ENCODE results near the gene SPA17.

The SPA17 gene

GRCh38 chr11:124717786-124718651 lies 44.3 kb downstream of the SPA17 start:
- no peak for DNase-seq (ENCODE audit: low read depth)
- peak overlapping the region; percentile 47 for H3K4me3 ChIP-seq (ENCODE audit: low read length)
- TF ChIP-seq CTCF (conservative IDR thresholded peaks at IDR 0.05; ENCODE audit: low read length): no peak

- no peak for DNase-seq (ENCODE audit: low read depth)
- no peak overlapping the region for H3K4me3 ChIP-seq (ENCODE audit: low read length)
- no peak for TF ChIP-seq CTCF (conservative IDR thresholded peaks at IDR 0.05; ENCODE audit: low read length)
Measured at GRCh38 chr11:124718801-124719200, 45.1 kb downstream of the SPA17 start.

- no peak for DNase-seq (ENCODE audit: low read depth)
- no peak for TF ChIP-seq CTCF (conservative IDR thresholded peaks at IDR 0.05; ENCODE audit: low read length)
- no peak overlapping the region for H3K4me3 ChIP-seq (ENCODE audit: low read length)
Measured at GRCh38 chr11:124719534-124719933, 45.8 kb downstream of the SPA17 start.

GRCh38 chr11:124722176-124722575 lies 48.5 kb downstream of the SPA17 start:
- no peak for TF ChIP-seq CTCF (conservative IDR thresholded peaks at IDR 0.05; ENCODE audit: low read length)
- no peak for DNase-seq (ENCODE audit: low read depth)
- no peak overlapping the region for H3K4me3 ChIP-seq (ENCODE audit: low read length)

GRCh38 chr11:124724979-124725718 lies 51.4 kb downstream of the SPA17 start:
- no peak overlapping the region for H3K4me3 ChIP-seq (ENCODE audit: low read length)
- DNase-seq (ENCODE audit: low read depth): no peak
- no peak for TF ChIP-seq CTCF (conservative IDR thresholded peaks at IDR 0.05; ENCODE audit: low read length)

- TF ChIP-seq CTCF (conservative IDR thresholded peaks at IDR 0.05; ENCODE audit: low read length): no peak
- no peak overlapping the region for H3K4me3 ChIP-seq (ENCODE audit: low read length)
- peak; percentile 36 for DNase-seq (ENCODE audit: low read depth)
Measured at GRCh38 chr11:124725719-124726105, 52.0 kb downstream of the SPA17 start.

- no peak for TF ChIP-seq CTCF (conservative IDR thresholded peaks at IDR 0.05; ENCODE audit: low read length)
- no peak for DNase-seq (ENCODE audit: low read depth)
- H3K4me3 ChIP-seq (ENCODE audit: low read length): no peak overlapping the region
Measured at GRCh38 chr11:124727474-124727873, 53.8 kb downstream of the SPA17 start.
